ENCODE measurements around the gene FUT9.
"Not testable (repeated sequence)": the region's sequence is repeated elsewhere in the genome, so short reads cannot be mapped to it uniquely, and the experiment has no call there.

Gene FUT9

GRCh38 chr6:96235927-96236326 lies 220.2 kb downstream of the FUT9 start:
- no peak for TF ChIP-seq Cebpa-rat (IDR thresholded peaks at IDR 0.05)
- Histone ChIP-seq H3K9me3 (replicated peaks in 1 of 11) (no peaks in the 10 kb centered on the region), H3K4me2 (no peak overlapping the region), H3K4me3 (no peak overlapping the region), H3K27me3 (no peaks in the 10 kb centered on the region), H3K4me1 (no peaks in the 10 kb centered on the region), H3K36me3 (no peaks in the 10 kb centered on the region), H3K9ac (no peak overlapping the region), H3K27ac (no peak overlapping the region), H4K20me1 (no peaks in the 10 kb centered on the region)

- no peaks in the 10 kb centered on the region for H3K36me3 ChIP-seq
- no peak overlapping the region for H3K27ac ChIP-seq
- no peak overlapping the region for H3K4me2 ChIP-seq
- no peaks in the 10 kb centered on the region for H3K9me3 ChIP-seq (replicated peaks in 1 of 11)
- no peaks in the 10 kb centered on the region for H3K27me3 ChIP-seq
- H3K4me3 ChIP-seq: no peak overlapping the region
- H3K4me1 ChIP-seq: no peaks in the 10 kb centered on the region
- no peak overlapping the region for H3K9ac ChIP-seq
- no peak for TF ChIP-seq Cebpa-rat (IDR thresholded peaks at IDR 0.05)
- no peaks in the 10 kb centered on the region for H4K20me1 ChIP-seq
These were observed 220.7 kb downstream of the FUT9 start for GRCh38 chr6:96236471-96236870.

DNA sequence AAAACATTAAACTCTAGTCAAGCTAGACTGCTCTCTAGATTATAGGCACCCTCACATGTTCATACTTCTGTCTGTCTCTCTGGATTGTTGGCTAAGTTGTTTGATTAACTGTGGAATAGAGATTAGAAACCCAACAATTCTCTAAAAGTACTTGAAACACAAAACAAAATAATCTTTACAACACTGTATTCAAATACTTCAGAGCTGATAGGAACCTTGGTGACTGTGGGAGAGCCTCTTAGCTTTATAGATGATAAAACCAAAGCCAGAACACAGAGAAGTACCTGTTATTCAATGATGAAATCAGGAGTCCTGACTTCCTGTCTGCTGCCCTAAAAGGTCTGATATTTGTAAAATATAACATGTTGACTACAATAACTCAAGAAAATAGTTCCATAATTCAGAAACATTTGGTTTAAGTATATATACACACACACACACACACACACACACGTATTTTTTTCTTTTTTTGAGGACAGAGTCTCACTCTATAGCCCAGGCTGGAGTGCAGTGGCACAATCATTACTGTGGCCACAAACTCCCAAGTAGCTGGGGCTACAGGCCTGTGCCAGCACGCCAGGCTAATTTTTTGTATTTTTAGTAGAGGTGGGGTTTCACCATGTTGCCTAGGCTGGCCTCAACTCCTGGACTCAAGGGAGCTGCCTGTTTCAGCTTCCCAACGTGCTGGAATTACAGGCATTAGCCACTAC lies 222.0 kb downstream of the FUT9 start:
- H3K27ac ChIP-seq: no peak overlapping the region
- no peaks in the 10 kb centered on the region for H3K9me3 ChIP-seq (replicated peaks in 1 of 11)
- no peaks in the 10 kb centered on the region for H4K20me1 ChIP-seq
- no peak for TF ChIP-seq Cebpa-rat (IDR thresholded peaks at IDR 0.05)
- no peak overlapping the region for H3K9ac ChIP-seq
- H3K27me3 ChIP-seq: no peaks in the 10 kb centered on the region
- H3K4me1 ChIP-seq: no peaks in the 10 kb centered on the region
- H3K36me3 ChIP-seq: no peaks in the 10 kb centered on the region
- no peak overlapping the region for H3K4me2 ChIP-seq
- H3K4me3 ChIP-seq: no peak overlapping the region

GRCh38 chr6:96246563-96246962 lies 230.8 kb downstream of the FUT9 start:
- TF ChIP-seq Cebpa-rat (IDR thresholded peaks at IDR 0.05): no peak
- Histone ChIP-seq H3K9ac (no peak overlapping the region; a peak in 2 of 22 replicates), H3K36me3 (no peaks in the 10 kb centered on the region), H3K4me1 (peaks cover 0 to 10% (median 7%) of the 10 kb centered on the region in 10 experiments; a peak in 6 of 20 replicates), H3K27me3 (no peaks in the 10 kb centered on the region), H3K9me3 (replicated peaks in 1 of 11) (no peaks in the 10 kb centered on the region), H3K4me2 (peak overlapping the region in 8 of 11 experiments; percentile 35 to 69 (median 44); a peak in 13 of 22 replicates), H4K20me1 (no peaks in the 10 kb centered on the region), H3K27ac (no peak overlapping the region), H3K4me3 (no peak overlapping the region)

- Histone ChIP-seq H4K20me1 (no peaks in the 10 kb centered on the region), H3K36me3 (no peaks in the 10 kb centered on the region), H3K9ac (no peak overlapping the region), H3K4me3 (no peak overlapping the region), H3K27me3 (no peaks in the 10 kb centered on the region), H3K9me3 (replicated peaks in 1 of 11) (no peaks in the 10 kb centered on the region), H3K27ac (no peak overlapping the region), H3K4me1 (peaks cover 0 to 10% (median 7%) of the 10 kb centered on the region in 10 experiments; a peak in 6 of 20 replicates), H3K4me2 (no peak overlapping the region)
- TF ChIP-seq Cebpa-rat (IDR thresholded peaks at IDR 0.05): no peak
These were observed 234.0 kb downstream of the FUT9 start for GRCh38 chr6:96249755-96250154.

- Histone ChIP-seq H3K9me3 (replicated peaks in 1 of 11) (peaks cover 0 to 9% (median 0%) of the 10 kb centered on the region in 11 experiments; a peak in 6 of 22 replicates), H3K4me2 (no peak overlapping the region), H4K20me1 (no peaks in the 10 kb centered on the region), H3K36me3 (no peaks in the 10 kb centered on the region), H3K9ac (no peak overlapping the region), H3K4me1 (no peaks in the 10 kb centered on the region), H3K27ac (no peak overlapping the region), H3K4me3 (no peak overlapping the region), H3K27me3 (no peaks in the 10 kb centered on the region)
- TF ChIP-seq Cebpa-rat (IDR thresholded peaks at IDR 0.05): no peak
These were observed 242.0 kb downstream of the FUT9 start for GRCh38 chr6:96257751-96258150.

GRCh38 chr6:96260787-96261430 lies 245.1 kb downstream of the FUT9 start:
- H3K9ac ChIP-seq; H3K36me3 ChIP-seq; H3K4me3 ChIP-seq; H3K4me1 ChIP-seq; H3K27ac ChIP-seq; H3K9me3 ChIP-seq (replicated peaks in 1 of 11); H4K20me1 ChIP-seq; H3K27me3 ChIP-seq; H3K4me2 ChIP-seq: not testable (repeated sequence)
